GM12801 (cell line): ENCODE results near the gene KRTAP12-4.

Experiments used
- CTCF ChIP-seq: IDR thresholded peaks from one replicate; pipeline ENCODE4 v1.5.1; 2011; ENCODE audit warnings: control low read depth; ENCODE audit not compliant: insufficient read length; ENCODE audit errors: extremely low read depth

Gene KRTAP12-4

DNA sequence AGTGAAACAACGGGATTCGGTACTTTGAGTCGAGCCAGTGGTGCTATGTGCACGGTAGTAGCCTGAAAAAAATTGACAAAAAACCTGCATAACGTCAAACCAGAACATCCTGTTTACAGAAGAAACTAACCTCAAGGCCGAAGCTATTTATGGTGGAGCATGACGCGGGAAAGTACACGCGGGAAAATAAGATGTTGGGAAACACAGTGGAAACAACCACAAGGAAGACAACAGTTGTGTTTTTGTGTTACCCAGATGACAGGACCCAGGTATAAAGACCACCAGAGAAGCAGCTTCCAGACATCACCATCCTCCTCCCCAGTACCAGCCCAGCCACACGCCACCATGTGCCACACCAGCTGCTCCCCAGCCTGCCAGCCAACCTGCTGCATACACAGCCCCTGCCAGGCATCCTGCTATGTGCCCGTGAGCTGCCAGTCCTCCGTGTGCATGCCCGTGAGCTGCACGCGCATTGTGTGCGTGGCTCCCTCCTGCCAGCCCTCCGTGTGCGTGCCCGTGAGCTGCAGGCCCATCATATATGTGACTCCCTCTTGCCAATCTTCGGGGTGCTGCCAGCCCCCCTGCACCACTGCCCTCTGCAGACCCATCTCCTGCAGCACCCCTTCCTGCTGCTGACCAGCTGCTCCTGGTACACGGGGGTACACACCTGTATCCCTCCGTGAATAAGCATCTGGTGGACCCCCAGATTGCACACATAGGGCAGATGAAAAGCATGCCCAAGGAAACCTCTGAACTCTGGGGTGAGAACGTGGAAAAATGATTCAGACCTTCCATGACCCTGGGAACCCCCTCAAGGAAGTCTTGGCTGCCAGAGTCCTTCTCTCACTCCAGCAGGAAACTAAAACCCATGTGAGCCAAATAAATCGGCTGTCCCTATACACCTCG, 3.4 kb upstream of the KRTAP12-4 start, which contains the start of gene KRTAP12-3:
Gene KRTAP12-3 (plus strand): TSS at position 298 of the 906 bp plus-strand sequence. CDS start 48 bp downstream, at position 346.
- TF ChIP-seq CTCF = no peak

DNA sequence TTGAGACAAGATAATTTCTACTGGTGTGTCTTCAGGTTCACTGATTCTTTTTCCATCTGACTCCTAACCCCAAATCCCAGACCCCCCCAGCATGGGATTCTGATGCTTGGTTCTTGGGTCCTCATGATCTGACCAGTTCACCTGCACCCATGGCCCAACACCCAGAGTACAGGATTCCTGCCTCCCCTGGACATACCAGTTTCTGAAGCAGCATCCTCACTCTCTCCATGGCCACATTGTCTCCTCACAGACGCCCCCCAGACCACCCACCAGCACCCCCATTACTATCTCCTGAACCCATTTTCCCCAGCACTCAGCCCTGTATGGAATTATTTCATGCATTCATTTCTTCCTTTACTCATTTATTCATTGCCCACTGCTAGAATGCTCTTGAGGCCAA, 2.4 kb upstream of the KRTAP12-4 start:
- no peak for TF ChIP-seq CTCF

DNA sequence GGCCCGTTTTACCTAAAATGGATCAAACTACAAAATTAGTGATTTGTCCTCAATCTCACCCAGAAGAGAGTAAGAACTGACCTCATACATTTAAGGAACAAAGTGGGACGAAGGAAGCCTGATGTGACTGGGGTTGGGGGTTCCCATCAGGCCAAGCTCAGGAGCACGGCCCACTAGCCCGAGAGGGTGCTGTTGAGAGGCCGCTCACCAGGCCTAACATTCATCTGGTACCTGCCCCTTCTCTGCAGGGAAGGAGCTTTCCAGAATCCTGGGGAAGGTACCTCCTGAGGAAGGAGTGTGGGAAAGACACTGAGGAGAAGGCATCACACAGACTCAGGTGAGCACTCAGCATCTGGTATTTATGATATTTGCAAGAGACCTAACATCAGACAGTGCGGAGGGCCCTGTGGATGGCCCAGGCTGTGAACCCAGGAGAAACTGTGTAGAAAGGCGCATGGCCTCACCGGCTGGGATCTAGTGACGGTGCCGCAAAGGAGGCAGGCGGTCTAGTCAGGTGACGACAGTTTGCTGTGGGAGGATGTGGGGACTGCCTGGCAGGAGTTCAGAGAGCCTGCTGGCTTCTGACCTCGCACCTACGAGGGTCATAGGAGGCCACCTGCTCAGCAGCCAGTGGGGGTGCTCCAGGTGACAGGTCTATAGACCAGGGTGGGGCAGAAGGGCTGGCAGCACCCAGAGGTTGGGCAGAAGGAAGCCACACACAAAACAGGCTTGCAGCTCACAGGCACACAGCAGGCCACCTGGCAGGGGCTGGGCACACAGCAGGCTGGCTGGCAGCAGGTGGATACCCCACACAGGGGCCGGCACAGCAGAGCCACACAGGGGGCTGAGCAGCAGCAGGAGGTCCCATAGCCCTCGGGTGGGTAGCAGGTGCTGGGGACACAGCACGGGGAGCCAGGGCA, 543 bp downstream of the KRTAP12-4 start:
- no peak for TF ChIP-seq CTCF

GRCh38 chr21:44653123-44653522, 1.3 kb downstream of the KRTAP12-4 start:
- TF ChIP-seq CTCF = no peak

- TF ChIP-seq CTCF = no peak
These were observed 3.3 kb downstream of the KRTAP12-4 start for GRCh38 chr21:44650973-44651675.

GRCh38 chr21:44650265-44650972, 4.0 kb downstream of the KRTAP12-4 start:
- no peak for TF ChIP-seq CTCF
